ENCODE results near the gene HUWE1. TPM values are rescaled to one million over a fixed set of nuclear protein-coding genes. Genes with fewer than 3 reads are reported as not detected.

The HUWE1 gene
- total and polyA plus RNA-seq, 2 of the 13 experiments (the other 11 are each of a cell fraction or from before 2014, with no cell fraction given), result 63.2 to 68.1 TPM

DNA sequence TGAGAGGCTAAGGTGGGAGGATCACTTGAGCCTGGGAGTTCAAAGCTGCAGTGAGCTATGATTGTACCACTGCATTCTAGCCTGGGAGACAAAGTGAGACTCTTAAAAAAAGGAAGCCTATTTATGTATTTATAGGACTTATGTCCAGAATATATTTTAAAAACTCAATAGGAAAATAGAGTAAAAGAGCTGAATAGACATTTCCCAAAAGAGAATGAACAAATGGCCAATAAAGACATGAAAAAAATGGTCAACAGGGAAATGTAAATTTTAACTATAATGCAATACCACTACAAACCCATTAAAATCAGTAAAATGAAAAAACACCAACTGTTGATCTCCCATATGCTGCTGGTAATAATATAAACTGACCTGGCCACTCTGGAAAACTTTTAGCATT is 115.0 kb downstream of the HUWE1 start:
- Histone ChIP-seq H3K27ac (ENCODE audit: extremely low read length, insufficient read depth, low read length) (no peak overlapping the region), H3K27me3 (ENCODE audit: control insufficient read depth in 1 of 2, insufficient read depth in 2 of 2, low read length in 2 of 2) (no peaks in the 10 kb centered on the region), H4K20me1 (ENCODE audit: insufficient read depth, low read length) (no peaks in the 10 kb centered on the region), H3K4me1 (ENCODE audit: insufficient read depth, low read length) (no peaks in the 10 kb centered on the region), H3K9ac (ENCODE audit: insufficient read depth, low read depth, low read length) (no peak overlapping the region), H3K79me2 (ENCODE audit: insufficient read depth, low read length) (no peaks in the 10 kb centered on the region), H3K36me3 (replicated peaks in 1 of 2; ENCODE audit: control insufficient read depth in 1 of 2, insufficient read depth in 2 of 2, low read length in 2 of 2) (peaks cover 3 to 60% of the 10 kb centered on the region in 2 experiments), H3K9me3 (ENCODE audit: low read length) (no peaks in the 10 kb centered on the region), H2AFZ (ENCODE audit: low read length) (no peak overlapping the region), H3K4me3 (replicated peaks in 1 of 3; ENCODE audit: insufficient read depth in 1 of 3, low read depth in 2 of 3, low read length in 3 of 3) (no peak overlapping the region), H3K4me2 (ENCODE audit: low read depth, low read length) (no peak overlapping the region)
- TF ChIP-seq TGIF2 (CRISPR knock-in tag; IDR thresholded peaks at IDR 0.05), result no peak
- TF ChIP-seq, protein P1, sequence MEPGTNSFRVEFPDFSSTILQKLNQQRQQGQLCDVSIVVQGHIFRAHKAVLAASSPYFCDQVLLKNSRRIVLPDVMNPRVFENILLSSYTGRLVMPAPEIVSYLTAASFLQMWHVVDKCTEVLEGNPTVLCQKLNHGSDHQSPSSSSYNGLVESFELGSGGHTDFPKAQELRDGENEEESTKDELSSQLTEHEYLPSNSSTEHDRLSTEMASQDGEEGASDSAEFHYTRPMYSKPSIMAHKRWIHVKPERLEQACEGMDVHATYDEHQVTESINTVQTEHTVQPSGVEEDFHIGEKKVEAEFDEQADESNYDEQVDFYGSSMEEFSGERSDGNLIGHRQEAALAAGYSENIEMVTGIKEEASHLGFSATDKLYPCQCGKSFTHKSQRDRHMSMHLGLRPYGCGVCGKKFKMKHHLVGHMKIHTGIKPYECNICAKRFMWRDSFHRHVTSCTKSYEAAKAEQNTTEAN (CRISPR knock-in tag; conservative IDR thresholded peaks at IDR 0.05), result no peak
- no peak for TF ChIP-seq ZNF781 (CRISPR knock-in tag; IDR thresholded peaks at IDR 0.05; ENCODE audit: borderline replicate concordance, not compliant biosample characterization)
- no peak for TF ChIP-seq ZNF782 (CRISPR knock-in tag; IDR thresholded peaks at IDR 0.05; ENCODE audit: borderline replicate concordance)
- TF ChIP-seq, protein P2, sequence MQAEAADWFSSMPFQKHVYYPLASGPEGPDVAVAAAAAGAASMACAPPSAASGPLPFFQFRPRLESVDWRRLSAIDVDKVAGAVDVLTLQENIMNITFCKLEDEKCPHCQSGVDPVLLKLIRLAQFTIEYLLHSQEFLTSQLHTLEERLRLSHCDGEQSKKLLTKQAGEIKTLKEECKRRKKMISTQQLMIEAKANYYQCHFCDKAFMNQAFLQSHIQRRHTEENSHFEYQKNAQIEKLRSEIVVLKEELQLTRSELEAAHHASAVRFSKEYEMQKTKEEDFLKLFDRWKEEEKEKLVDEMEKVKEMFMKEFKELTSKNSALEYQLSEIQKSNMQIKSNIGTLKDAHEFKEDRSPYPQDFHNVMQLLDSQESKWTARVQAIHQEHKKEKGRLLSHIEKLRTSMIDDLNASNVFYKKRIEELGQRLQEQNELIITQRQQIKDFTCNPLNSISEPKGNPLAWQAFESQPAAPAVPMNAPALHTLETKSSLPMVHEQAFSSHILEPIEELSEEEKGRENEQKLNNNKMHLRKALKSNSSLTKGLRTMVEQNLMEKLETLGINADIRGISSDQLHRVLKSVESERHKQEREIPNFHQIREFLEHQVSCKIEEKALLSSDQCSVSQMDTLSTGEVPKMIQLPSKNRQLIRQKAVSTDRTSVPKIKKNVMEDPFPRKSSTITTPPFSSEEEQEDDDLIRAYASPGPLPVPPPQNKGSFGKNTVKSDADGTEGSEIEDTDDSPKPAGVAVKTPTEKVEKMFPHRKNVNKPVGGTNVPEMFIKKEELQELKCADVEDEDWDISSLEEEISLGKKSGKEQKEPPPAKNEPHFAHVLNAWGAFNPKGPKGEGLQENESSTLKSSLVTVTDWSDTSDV (CRISPR knock-in tag; IDR thresholded peaks at IDR 0.05), result no peak
- TF ChIP-seq ZNF713 (CRISPR knock-in tag; IDR thresholded peaks at IDR 0.05), result no peak
- TF ChIP-seq MAFK (conservative IDR thresholded peaks at IDR 0.05 in 1 of 2, IDR thresholded peaks at IDR 0.05 in 1 of 2; ENCODE audit: low read length in 2 of 2), result peak in 1 of 2 experiments; percentile 26; a peak in 1 of 4 replicates
- FAIRE-seq (no peak), DNase-seq (ENCODE audit: low spot score) (no peak), ATAC-seq (no peak)
- POLR2A ChIA-PET, result no interaction called here
- in situ Hi-C loops (cut with HindIII; ENCODE audit: extremely low pct_ligation_motif_present, low pct_unique_long_range_greater_than_20kb) (no loop called here), intact Hi-C loops (cut with micrococcal nuclease; ENCODE audit: unreplicated experiment) (no loop called here)
- CTCF ChIA-PET (ENCODE audit: low intra/inter-chr PET ratio, low total read pairs), result no interaction called here
- no TSS peak for BruUV-seq (replicated peaks)
